ENCODE data around the gene GLRX5.
A peak's percentile ranks its signal among the peaks of the same experiment; 100 is the strongest.

Gene GLRX5
- total RNA-seq, result 11.8 to 20.2 (median 14.3) reads per million in 4 donors

GRCh38 chr14:95534299-95535225 lies at the start of gene GLRX5:
Gene GLRX5, plus strand, starts transcription at chr14:95535050. Its CDS starts 40 bp downstream, at chr14:95535090.
- DNase-seq, result peak; percentile 94 to 100 (median 98)

- DNase-seq, result no peak
These were observed 49.5 kb upstream of the GLRX5 start for GRCh38 chr14:95485222-95485819.

GRCh38 chr14:95486875-95487668 lies 47.8 kb upstream of the GLRX5 start:
- DNase-seq, result no peak

- DNase-seq, result no peak
These were observed 47.2 kb upstream of the GLRX5 start for GRCh38 chr14:95487669-95488084.

- DNase-seq, result no peak
These were observed 46.3 kb upstream of the GLRX5 start for GRCh38 chr14:95488376-95489213.

- DNase-seq, result no peak
These were observed 45.4 kb upstream of the GLRX5 start for GRCh38 chr14:95489214-95490137.

- no peak for DNase-seq
These were observed 44.7 kb upstream of the GLRX5 start for GRCh38 chr14:95490138-95490509.

- no peak for DNase-seq
These were observed 44.0 kb upstream of the GLRX5 start for GRCh38 chr14:95490727-95491451.

- DNase-seq, result no peak
These were observed 42.8 kb upstream of the GLRX5 start for GRCh38 chr14:95491936-95492608.

GRCh38 chr14:95493503-95493902 lies 41.3 kb upstream of the GLRX5 start:
- DNase-seq, result no peak

- DNase-seq, result no peak
These were observed 40.9 kb upstream of the GLRX5 start for GRCh38 chr14:95493976-95494375.

GRCh38 chr14:95494456-95494855 lies 40.4 kb upstream of the GLRX5 start:
- peak in 1 of 5 donors; percentile 25 for DNase-seq

GRCh38 chr14:95495076-95495475 lies 39.8 kb upstream of the GLRX5 start:
- DNase-seq, result no peak

- peak in 1 of 5 donors; percentile 69 for DNase-seq
These were observed 39.3 kb upstream of the GLRX5 start for GRCh38 chr14:95495538-95496025.

GRCh38 chr14:95496111-95496681 lies 38.7 kb upstream of the GLRX5 start:
- peak in 1 of 5 donors; percentile 66 for DNase-seq

- no peak for DNase-seq
These were observed 38.1 kb upstream of the GLRX5 start for GRCh38 chr14:95496690-95497259.

- no peak for DNase-seq
These were observed 37.3 kb upstream of the GLRX5 start for GRCh38 chr14:95497561-95498011.

- DNase-seq, result no peak
These were observed 36.1 kb upstream of the GLRX5 start for GRCh38 chr14:95498622-95499353.

All from T-helper 1 cell (primary cell).